ENCODE results near the gene SETD7. TPM values are rescaled to one million over a fixed set of nuclear protein-coding genes. Genes with fewer than 3 reads are reported as not detected.

SETD7 gene
- total and polyA plus RNA-seq, 2 donors (not counting 3 experiments of a cell fraction or from before 2014, with no cell fraction given): 18.8 to 39.9 TPM

DNA sequence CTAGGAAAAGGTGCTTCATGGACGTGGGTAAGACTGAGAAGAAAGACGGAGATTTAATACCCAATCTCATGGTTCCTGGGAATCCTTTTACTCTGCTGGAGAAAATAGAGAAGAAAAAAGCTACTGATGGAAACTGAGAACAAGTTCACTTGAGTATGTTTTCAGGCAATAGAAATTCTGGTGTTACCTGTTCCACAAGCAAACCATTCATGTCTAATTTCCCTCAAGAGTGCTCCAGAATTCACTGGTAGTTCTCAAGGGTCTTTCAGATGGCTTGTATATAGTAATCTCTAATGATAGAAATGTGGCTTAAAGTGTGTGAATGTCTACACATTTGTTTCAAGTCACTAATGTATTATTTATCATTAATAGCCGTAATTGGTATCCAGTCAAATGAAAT is 22.5 kb downstream of the SETD7 start:
- Histone ChIP-seq H3K4me1 (ENCODE audit: control insufficient read depth, extremely low read depth, insufficient read depth, low read length) (no peaks in the 10 kb centered on the region), H3K4me2 (ENCODE audit: insufficient read depth, low read length) (no peak overlapping the region), H2AFZ (ENCODE audit: low read depth, low read length) (no peak overlapping the region), H3K79me2 (ENCODE audit: control insufficient read depth, insufficient read depth, low read length) (peaks cover 10% of the 10 kb centered on the region), H3K4me3 (replicated peaks in 1 of 3; ENCODE audit: insufficient read depth in 1 of 3, low read depth in 1 of 3, low read length in 3 of 3) (no peak overlapping the region), H3K27ac (ENCODE audit: insufficient read depth, low read depth, low read length) (no peak overlapping the region), H3K27me3 (ENCODE audit: control insufficient read depth in 2 of 2, insufficient read depth in 2 of 2, low read length in 2 of 2) (no peaks in the 10 kb centered on the region), H3K9ac (replicated peaks; ENCODE audit: extremely low read depth, insufficient read depth, low read length) (no peak overlapping the region), H3K9me3 (replicated peaks; ENCODE audit: control insufficient read depth, insufficient read depth, low read length) (no peaks in the 10 kb centered on the region), H3K36me3 (ENCODE audit: control insufficient read depth in 2 of 2, extremely low read depth in 1 of 2, insufficient read depth in 2 of 2, low read length in 2 of 2) (peaks cover 3 to 10% of the 10 kb centered on the region in 2 experiments), H4K20me1 (replicated peaks; ENCODE audit: control insufficient read depth, extremely low read depth, insufficient read depth, low read length) (peaks cover 2% of the 10 kb centered on the region), H3K9me1 (replicated peaks; ENCODE audit: control insufficient read depth, extremely low read depth, insufficient read depth, low read length) (no peaks in the 10 kb centered on the region)
- TF ChIP-seq, protein P1, sequence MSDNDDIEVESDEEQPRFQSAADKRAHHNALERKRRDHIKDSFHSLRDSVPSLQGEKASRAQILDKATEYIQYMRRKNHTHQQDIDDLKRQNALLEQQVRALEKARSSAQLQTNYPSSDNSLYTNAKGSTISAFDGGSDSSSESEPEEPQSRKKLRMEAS (IDR thresholded peaks at IDR 0.05; ENCODE audit: insufficient read depth, insufficient read length): no peak
- no peak for TF ChIP-seq MYC (IDR thresholded peaks at IDR 0.05; ENCODE audit: low read depth, low read length)
- TF ChIP-seq FOS (IDR thresholded peaks at IDR 0.05; ENCODE audit: borderline replicate concordance, insufficient read depth, low read length): no peak
- no peak for TF ChIP-seq POLR2A (IDR thresholded peaks at IDR 0.05; ENCODE audit: low read depth, low read length)
- TF ChIP-seq, protein P2, sequence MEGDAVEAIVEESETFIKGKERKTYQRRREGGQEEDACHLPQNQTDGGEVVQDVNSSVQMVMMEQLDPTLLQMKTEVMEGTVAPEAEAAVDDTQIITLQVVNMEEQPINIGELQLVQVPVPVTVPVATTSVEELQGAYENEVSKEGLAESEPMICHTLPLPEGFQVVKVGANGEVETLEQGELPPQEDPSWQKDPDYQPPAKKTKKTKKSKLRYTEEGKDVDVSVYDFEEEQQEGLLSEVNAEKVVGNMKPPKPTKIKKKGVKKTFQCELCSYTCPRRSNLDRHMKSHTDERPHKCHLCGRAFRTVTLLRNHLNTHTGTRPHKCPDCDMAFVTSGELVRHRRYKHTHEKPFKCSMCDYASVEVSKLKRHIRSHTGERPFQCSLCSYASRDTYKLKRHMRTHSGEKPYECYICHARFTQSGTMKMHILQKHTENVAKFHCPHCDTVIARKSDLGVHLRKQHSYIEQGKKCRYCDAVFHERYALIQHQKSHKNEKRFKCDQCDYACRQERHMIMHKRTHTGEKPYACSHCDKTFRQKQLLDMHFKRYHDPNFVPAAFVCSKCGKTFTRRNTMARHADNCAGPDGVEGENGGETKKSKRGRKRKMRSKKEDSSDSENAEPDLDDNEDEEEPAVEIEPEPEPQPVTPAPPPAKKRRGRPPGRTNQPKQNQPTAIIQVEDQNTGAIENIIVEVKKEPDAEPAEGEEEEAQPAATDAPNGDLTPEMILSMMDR (IDR thresholded peaks at IDR 0.05; ENCODE audit: extremely low read depth in 1 of 2, insufficient read depth in 1 of 2, low read depth in 1 of 2, low read length in 2 of 2): no peak
- TF ChIP-seq JUN (IDR thresholded peaks at IDR 0.05; ENCODE audit: borderline replicate concordance, insufficient read depth, insufficient read length, low read depth): no peak
- TF ChIP-seq EZH2 (IDR thresholded peaks at IDR 0.05; ENCODE audit: borderline replicate concordance, low read depth, low read length, severe bottlenecking): no peak
- no peak for TF ChIP-seq POLR2AphosphoS5 (IDR thresholded peaks at IDR 0.05; ENCODE audit: insufficient read depth, low read depth, low read length)
- TF ChIP-seq GATA2 (IDR thresholded peaks at IDR 0.05; ENCODE audit: insufficient read depth, insufficient read length, low read depth, low read length): no peak
- intact Hi-C loops (cut with micrococcal nuclease) (loop anchor here (5.0 kb wide), 1 partner anchor 131 kb away; no protein-coding TSS in a partner anchor), dilution Hi-C loops (cut with MboI; ENCODE audit: extremely low pct_ligation_motif_present, low sequenced_read_pairs) (no loop called here)
- ChIA-PET CTCF (interaction anchor here (1.1 to 1.7 kb wide), 2 partner anchors 11 to 15 kb away, joined by 3 read pairs; no protein-coding TSS in a partner anchor), POLR2A (no interaction called here)
- no TSS peak for BruUV-seq (replicated peaks)
- no peak for FAIRE-seq
- no peak for DNase-seq (ENCODE audit: low read depth, low spot score)

Data from endothelial cell of umbilical vein (primary cell).